NOMO-1 treated with dmso at 0.1 percent for 144 hours (cell line): Measurements from ENCODE around the gene EPS15.
"Not testable (repeated sequence)": the region's sequence is repeated elsewhere in the genome, so short reads cannot be mapped to it uniquely, and the experiment has no call there.

Experiments
- DNase-seq: peaks from one replicate; lab custom pipeline; 2025; ENCODE audit not compliant: unreplicated experiment; lab: John Stamatoyannopoulos, UW

Gene EPS15

DNA sequence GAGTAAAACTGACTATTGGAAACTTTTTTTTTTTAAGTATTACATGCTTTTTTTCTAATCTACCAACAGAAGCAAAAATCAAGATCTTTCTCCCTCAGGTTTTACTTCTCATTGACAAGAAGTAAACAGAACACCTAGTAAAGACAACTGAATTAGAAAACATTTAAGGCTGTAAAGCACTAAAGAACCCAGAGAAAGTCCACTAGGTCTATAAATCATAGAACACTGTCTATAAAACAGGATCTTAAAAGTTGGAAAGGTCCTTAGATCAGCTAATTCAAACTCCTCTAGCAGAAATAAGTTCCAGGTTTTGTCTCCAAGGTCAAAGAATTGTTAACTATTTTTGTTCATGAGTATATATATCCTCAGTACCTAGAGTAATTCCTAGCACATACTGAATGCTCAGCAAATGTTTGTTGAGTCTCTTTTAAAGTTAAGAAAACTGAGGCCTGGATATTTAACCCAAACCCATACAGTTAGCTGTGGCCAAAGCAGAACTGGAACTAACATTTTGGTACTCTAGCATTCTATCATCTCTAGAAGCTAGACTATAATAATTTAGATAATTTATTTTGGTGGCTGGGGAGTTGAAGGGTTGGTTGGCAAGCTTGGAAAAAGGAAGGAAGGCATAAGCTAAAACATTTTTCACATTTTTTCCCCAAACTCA, 3.0 kb downstream of the EPS15 start:
- no peak for DNase-seq

- DNase-seq, result no peak
Measured at GRCh38 chr1:51515312-51515960, 3.6 kb downstream of the EPS15 start.

DNA sequence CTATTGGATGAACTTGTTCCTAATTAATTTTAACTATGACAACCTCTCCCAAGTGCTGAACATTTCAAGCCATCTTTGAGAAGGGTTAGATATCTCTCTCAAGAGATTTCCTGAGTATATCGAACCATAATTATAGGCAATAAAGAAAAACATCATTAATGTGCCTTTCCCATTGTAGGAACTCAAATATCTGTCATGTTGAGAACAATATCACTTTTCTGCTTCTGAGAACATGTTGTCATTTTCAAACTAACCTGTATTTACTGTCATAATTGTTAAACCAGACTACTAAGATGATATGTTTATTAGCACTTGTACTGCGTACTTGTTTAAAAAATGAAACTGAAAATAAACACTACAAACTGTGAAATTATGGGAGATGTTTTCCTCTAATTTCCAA, 4.3 kb downstream of the EPS15 start:
- DNase-seq, result no peak

DNA sequence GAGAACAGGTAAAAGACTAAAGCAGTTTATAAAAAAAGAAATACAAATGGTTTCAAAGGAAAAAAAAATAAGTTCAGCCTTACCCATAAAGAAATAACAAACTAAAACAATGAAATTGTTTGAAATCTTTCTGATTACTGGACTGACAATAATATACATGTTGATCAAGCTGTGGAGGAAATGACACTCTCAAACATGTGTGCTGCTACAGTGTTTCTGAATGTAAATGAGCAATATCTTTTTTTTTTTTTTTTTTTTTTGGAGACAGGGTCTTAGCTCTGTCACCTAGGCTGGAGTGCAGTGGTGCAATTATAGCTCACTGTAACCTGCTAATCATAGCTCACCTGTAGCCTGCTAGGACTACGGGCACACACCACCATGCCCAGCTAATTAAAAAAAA, 6.5 kb downstream of the EPS15 start:
- DNase-seq, result no peak

DNA sequence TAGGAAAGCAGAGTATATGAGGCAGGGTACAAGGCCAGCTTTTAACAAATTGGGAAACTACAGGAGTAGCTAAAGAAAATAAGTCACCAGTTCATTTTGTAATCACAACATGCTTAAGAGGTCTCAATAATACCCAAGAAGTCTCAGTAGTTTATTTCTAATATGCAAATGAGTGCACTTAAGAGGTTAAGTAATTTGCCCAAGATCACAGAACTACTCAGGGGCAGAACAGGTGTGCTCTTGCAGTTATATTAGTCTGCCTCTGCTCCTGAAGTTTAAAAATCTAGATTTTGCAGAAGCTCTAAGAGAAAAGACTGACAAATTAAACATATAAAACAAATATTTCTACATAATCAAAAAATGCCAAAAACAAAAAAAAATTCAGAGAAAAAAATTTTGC, 6.9 kb downstream of the EPS15 start:
- no peak for DNase-seq

- no peak for DNase-seq
Measured at GRCh38 chr1:51509773-51510172, 9.3 kb downstream of the EPS15 start.

GRCh38 chr1:51506537-51506936, 12.5 kb downstream of the EPS15 start:
- DNase-seq, result no peak

DNA sequence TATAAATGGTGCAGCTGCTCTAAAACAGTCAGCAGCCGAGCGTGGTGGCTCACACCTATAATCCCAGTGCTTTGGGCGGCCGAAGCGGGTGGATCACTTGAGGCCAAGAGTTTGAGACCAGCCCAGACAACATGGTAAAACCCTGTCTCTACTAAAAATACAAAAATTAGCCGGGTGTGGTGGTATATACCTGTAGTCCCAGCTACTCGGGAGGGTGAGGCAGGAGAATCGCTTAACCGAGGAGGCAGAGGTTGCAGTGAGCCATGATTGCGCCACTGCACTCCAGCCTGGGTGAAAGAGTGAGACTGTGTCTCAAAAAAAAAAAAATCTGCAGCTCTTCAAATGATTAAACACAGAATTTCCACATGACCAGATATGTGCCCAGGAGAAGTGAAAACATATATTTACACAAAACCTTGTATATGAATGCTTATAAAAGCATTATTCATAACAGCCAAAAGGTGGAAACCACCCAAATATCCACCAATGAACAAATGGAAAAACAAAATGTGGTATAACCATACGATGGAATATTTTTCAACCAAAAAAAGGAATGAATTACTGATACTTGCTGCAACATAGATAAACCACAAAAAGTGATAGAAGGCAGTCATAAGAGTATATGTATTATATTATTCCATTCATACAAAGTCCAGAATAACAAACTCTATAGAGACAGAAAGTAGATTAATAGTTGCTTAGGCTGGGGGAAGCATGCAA, 14.1 kb downstream of the EPS15 start:
- DNase-seq, result no peak

DNA sequence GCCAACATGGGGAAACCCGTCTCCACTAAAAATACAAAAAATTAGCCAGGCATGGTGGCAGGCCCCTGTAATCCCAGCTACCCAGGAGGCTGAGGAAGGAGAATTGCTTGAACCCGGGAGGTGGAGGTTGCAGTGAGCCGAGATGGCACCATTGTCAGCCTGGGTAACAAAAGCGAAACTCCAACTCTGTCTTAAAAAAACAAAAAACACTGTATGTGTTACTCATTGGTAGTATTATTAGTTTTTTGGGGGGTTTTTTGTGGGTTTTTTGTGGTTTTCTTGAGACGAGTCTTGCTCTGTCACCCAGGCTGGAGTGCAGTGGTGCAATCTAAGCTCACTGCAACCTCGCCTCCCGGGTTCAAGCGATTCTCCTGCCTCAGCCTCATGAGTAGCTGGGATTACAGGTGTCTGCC, 17.8 kb downstream of the EPS15 start:
- DNase-seq, result not testable (repeated sequence)

DNA sequence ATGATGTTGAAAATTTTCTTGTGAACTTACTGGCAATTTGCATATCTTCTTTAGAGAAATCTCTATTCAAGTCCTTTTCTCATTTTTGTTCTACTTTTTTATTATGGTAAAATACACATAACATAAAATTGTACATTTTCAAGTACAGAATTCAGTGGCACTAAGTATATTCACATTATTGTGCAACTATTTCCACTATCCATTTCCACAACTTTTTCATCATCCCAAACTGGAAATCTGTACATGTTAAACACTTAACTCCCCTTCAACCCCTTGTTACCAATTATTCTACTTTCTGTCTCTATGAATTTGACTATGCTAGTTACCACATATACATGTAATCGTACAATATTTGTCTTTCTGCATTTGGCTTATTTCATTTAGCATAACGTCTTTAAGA, 19.4 kb downstream of the EPS15 start:
- DNase-seq, result no peak

DNA sequence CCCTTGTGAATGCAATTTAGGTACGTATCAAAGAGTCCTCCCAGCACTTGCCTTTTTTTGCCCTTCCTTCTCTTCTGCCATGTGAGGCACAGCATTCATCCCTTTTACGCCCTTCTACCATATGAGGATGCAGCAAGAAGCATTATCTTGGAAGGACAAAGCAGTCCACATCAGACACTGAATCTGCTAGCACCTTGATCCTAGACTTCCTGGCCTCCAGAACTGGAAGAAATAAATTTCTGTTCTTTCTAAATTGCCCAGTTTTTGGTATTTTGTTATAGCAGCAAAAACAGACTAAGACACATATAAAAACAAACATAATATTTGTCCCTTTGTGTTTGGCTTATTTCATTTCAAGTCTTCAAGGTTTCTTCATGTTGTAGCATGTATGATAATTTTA, 20.1 kb downstream of the EPS15 start:
- DNase-seq, result no peak

DNA sequence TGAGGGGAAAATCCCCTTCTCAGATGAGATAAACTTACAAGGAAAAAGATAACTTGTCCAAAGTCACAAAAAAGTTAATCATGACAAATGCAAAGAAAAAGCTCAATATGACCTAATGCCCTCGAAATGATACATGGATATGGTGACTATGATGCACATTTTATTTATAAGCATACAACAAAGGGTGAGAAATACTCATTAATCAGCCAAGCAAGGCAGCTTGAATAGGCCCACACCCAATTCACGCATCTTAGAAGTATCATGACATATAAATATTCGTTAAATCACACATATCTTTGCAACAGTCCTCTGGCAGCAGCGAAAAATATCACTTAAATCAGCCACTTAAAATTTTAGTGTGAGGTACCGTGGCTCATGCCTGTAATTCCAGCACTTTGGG, 21.7 kb downstream of the EPS15 start:
- no peak for DNase-seq

- DNase-seq, result no peak
Measured at GRCh38 chr1:51494138-51494830, 24.8 kb downstream of the EPS15 start.

DNA sequence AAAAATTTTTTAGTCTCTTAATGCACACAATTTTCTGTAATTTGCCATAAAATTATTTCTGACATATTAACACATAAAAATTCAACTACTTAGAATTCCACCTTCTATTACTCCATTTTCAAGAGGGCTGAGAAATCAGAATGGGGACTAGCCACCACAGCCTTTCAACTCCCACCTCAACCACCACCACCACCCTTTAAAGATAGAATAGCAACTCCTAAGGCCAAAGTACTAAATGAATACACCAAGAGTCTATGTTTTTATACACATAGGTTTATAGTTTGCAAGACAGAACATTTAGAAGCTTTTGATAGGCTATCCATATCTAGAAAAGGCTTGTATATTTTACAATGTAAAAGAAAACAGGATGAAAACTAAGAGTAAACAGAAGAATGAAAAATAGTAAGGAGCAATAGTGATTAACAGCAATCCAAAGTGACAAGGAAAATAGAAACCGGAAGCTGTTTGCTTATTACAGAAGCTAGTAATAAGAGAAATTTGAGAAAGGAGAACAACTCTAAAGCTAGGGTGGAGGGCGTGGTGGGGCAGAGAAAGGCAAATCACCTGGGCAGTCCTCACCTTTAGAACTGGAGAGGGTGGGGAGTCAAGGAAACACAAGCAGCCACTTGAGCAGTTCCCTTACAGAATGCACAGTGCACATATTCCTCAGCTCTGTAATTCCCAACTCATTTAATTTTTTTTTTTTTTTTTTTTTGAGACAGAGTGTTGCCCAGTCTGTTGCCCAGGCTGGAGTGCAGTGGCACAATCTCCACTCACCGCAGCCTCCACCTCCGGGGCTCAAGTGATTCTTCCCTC, 27.7 kb downstream of the EPS15 start:
- peak; percentile 32 for DNase-seq

DNA sequence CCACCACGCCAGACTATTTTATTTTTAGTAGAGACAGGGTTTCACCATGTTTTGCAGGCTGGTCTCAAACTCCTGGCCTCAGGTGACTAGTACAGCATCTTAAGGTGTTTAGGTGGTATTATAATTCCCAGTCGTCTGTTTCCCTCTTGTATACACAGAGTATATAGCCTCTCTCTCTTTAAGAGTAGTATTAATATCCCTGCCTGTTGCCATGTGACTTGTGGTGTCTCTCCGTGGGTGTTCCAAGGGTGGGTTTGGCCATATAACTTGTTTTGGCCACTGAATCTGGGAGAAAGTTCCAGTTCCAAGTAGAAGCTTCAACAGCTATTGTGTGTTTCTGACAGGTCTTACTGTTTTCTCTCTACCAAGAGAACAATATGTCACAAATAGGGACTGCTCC, 29.6 kb downstream of the EPS15 start:
- DNase-seq, result no peak

DNA sequence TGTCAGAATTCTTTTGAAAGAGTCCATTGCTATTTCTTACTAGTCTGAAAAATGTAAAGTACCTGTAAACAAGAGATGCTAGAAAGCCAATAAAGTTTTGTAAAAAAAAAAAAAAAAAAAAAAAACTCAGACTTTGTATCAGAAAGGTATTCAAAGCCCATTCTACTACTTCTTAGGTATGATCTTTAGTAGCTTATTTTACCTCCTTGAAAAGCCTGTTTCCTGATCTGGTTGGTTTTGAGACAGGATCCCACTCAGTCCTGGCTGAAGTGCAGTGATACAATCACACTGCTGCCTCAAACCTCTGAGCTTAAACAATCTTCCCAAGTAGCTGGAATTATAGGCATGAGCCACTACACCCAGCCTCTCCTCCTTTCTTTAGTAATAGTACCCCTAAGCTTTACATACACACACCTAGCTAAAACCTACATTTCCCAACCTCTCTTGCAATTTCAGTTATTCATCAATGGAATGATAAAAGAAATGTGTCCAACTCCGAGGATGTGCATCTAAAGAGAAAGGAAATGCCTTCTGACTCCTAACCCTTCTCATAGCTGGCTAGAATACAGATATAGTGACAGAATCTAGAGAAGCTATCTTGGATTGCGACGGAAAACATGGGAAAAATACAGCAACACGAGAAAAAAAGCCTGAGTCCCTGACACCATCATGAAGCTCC, 30.6 kb downstream of the EPS15 start:
- DNase-seq, result no peak

- no peak for DNase-seq
Measured at GRCh38 chr1:51487628-51488027, 31.4 kb downstream of the EPS15 start.

- DNase-seq, result no peak
Measured at GRCh38 chr1:51484591-51484990, 34.5 kb downstream of the EPS15 start.

GRCh38 chr1:51482881-51483280, 36.2 kb downstream of the EPS15 start:
- no peak for DNase-seq
